ENCODE measurements around the gene PRDM7.
"Not testable (repeated sequence)": the region's sequence is repeated elsewhere in the genome, so short reads cannot be mapped to it uniquely, and the experiment has no call there.

Gene PRDM7

GRCh38 chr16:90077240-90077756, at the start of gene PRDM7:
Gene PRDM7, minus strand, starts transcription at chr16:90077331. Its CDS starts 1,421 bp downstream, at chr16:90075910.
- peak; percentile 97 for DNase-seq (ENCODE audit: low spot score)

GRCh38 chr16:90121846-90122245, 44.7 kb upstream of the PRDM7 start:
- DNase-seq (ENCODE audit: low spot score) = not testable (repeated sequence)

- DNase-seq (ENCODE audit: low spot score) = not testable (repeated sequence)
These were observed 30.5 kb upstream of the PRDM7 start for GRCh38 chr16:90107617-90108016.

- not testable (repeated sequence) for DNase-seq (ENCODE audit: low spot score)
These were observed 29.9 kb upstream of the PRDM7 start for GRCh38 chr16:90107060-90107459.

GRCh38 chr16:90106271-90106670, 29.1 kb upstream of the PRDM7 start:
- DNase-seq (ENCODE audit: low spot score) = peak; percentile 61

- DNase-seq (ENCODE audit: low spot score) = not testable (repeated sequence)
These were observed 27.6 kb upstream of the PRDM7 start for GRCh38 chr16:90104725-90105124.

GRCh38 chr16:90102086-90102884, 25.2 kb upstream of the PRDM7 start:
- peak; percentile 24 for DNase-seq (ENCODE audit: low spot score)

GRCh38 chr16:90101332-90101731, 24.2 kb upstream of the PRDM7 start:
- not testable (repeated sequence) for DNase-seq (ENCODE audit: low spot score)

- not testable (repeated sequence) for DNase-seq (ENCODE audit: low spot score)
These were observed 23.7 kb upstream of the PRDM7 start for GRCh38 chr16:90100790-90101189.

- not testable (repeated sequence) for DNase-seq (ENCODE audit: low spot score)
These were observed 23.1 kb upstream of the PRDM7 start for GRCh38 chr16:90100229-90100628.

GRCh38 chr16:90098936-90099335, 21.8 kb upstream of the PRDM7 start:
- not testable (repeated sequence) for DNase-seq (ENCODE audit: low spot score)

- DNase-seq (ENCODE audit: low spot score) = not testable (repeated sequence)
These were observed 20.0 kb upstream of the PRDM7 start for GRCh38 chr16:90097010-90097684.

- not testable (repeated sequence) for DNase-seq (ENCODE audit: low spot score)
These were observed 17.7 kb upstream of the PRDM7 start for GRCh38 chr16:90094791-90095190.

GRCh38 chr16:90094296-90094695, 17.2 kb upstream of the PRDM7 start:
- DNase-seq (ENCODE audit: low spot score) = not testable (repeated sequence)

- not testable (repeated sequence) for DNase-seq (ENCODE audit: low spot score)
These were observed 16.7 kb upstream of the PRDM7 start for GRCh38 chr16:90093799-90094198.

GRCh38 chr16:90092781-90093180, 15.7 kb upstream of the PRDM7 start:
- DNase-seq (ENCODE audit: low spot score) = not testable (repeated sequence)

- DNase-seq (ENCODE audit: low spot score) = peak; percentile 18
These were observed 7.3 kb upstream of the PRDM7 start for GRCh38 chr16:90084215-90084950.

GRCh38 chr16:90083139-90083538, 6.0 kb upstream of the PRDM7 start:
- no peak for DNase-seq (ENCODE audit: low spot score)

GRCh38 chr16:90081606-90081970, 4.5 kb upstream of the PRDM7 start:
- DNase-seq (ENCODE audit: low spot score) = no peak

- no peak for DNase-seq (ENCODE audit: low spot score)
These were observed 1.4 kb upstream of the PRDM7 start for GRCh38 chr16:90078579-90078895.

GRCh38 chr16:90077757-90078578, 837 bp upstream of the PRDM7 start:
- DNase-seq (ENCODE audit: low spot score) = peak; percentile 62
